ENCODE measurements around the gene SERPINA3.

DNA sequence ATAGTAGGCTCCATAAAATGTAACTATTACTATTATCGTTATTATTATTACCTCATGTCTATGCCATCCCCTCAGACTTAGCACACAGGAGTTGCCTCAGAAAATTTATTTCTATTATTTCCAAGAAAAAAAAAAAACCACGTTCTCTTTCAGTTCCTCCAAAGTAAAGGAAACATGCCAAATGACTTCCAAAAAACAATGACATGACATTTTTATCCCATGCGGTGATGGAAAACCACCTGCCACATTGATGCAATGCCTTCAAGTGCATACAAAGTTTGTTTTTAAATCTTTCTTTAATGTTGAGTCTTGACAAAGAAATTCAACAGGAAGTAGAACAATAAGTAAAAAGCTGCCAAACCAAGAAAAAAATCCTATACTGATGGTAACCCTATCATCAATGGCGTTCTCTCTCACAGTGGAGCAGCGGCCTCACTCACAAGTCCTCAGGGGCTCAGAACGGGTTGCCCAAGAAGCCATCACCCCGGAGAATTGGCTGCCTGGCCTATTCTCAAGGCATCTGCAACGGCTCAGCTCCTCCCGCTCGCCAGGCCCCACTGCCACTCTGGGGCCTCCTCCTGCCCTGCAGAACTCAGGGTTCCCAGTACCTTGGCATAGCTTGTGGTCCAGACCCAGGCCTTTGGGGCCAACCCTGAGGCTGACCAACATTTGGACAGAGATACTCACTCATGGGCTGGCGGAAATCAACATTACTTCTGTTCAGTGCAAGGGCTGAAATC, 51.9 kb downstream of the SERPINA3 start:
- no peak for TF ChIP-seq TCF12 (IDR thresholded peaks at IDR 0.05; ENCODE audit: low read depth, low read length)
- no peak for TF ChIP-seq ZBED1 (IDR thresholded peaks at IDR 0.05; ENCODE audit: borderline replicate concordance)
- TF ChIP-seq MYC (IDR thresholded peaks at IDR 0.05; ENCODE audit: insufficient read depth, insufficient read length, insufficient replicate concordance, low read length, severe bottlenecking): no peak
- TF ChIP-seq SMAD1 (IDR thresholded peaks at IDR 0.05; ENCODE audit: low read depth, partially characterized antibody): no peak
- no peak for TF ChIP-seq SRF (IDR thresholded peaks at IDR 0.05; ENCODE audit: low read depth in 2 of 2, low read length in 2 of 2)
- TF ChIP-seq HCFC1 (IDR thresholded peaks at IDR 0.05; ENCODE audit: low read length): no peak
- TF ChIP-seq, protein P1, sequence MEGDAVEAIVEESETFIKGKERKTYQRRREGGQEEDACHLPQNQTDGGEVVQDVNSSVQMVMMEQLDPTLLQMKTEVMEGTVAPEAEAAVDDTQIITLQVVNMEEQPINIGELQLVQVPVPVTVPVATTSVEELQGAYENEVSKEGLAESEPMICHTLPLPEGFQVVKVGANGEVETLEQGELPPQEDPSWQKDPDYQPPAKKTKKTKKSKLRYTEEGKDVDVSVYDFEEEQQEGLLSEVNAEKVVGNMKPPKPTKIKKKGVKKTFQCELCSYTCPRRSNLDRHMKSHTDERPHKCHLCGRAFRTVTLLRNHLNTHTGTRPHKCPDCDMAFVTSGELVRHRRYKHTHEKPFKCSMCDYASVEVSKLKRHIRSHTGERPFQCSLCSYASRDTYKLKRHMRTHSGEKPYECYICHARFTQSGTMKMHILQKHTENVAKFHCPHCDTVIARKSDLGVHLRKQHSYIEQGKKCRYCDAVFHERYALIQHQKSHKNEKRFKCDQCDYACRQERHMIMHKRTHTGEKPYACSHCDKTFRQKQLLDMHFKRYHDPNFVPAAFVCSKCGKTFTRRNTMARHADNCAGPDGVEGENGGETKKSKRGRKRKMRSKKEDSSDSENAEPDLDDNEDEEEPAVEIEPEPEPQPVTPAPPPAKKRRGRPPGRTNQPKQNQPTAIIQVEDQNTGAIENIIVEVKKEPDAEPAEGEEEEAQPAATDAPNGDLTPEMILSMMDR (IDR thresholded peaks at IDR 0.05 in 2 of 3, conservative IDR thresholded peaks at IDR 0.05 in 1 of 3; ENCODE audit: control insufficient read depth in 2 of 3, extremely low read depth in 1 of 3, insufficient read depth in 1 of 3, low read depth in 3 of 3, low read length in 3 of 3): no peak
- no peak for TF ChIP-seq EZH2 (IDR thresholded peaks at IDR 0.05; ENCODE audit: borderline replicate concordance, control insufficient read depth, low read depth, low read length)
- TF ChIP-seq SP1 (IDR thresholded peaks at IDR 0.05; ENCODE audit: low read depth, low read length): no peak
- no peak for TF ChIP-seq SIX5 (IDR thresholded peaks at IDR 0.05; ENCODE audit: low read depth, low read length, severe bottlenecking)
- TF ChIP-seq, protein P2, sequence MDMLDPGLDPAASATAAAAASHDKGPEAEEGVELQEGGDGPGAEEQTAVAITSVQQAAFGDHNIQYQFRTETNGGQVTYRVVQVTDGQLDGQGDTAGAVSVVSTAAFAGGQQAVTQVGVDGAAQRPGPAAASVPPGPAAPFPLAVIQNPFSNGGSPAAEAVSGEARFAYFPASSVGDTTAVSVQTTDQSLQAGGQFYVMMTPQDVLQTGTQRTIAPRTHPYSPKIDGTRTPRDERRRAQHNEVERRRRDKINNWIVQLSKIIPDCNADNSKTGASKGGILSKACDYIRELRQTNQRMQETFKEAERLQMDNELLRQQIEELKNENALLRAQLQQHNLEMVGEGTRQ (IDR thresholded peaks at IDR 0.05; ENCODE audit: borderline replicate concordance, low read depth, low read length): no peak
- no peak for TF ChIP-seq BRCA1 (IDR thresholded peaks at IDR 0.05; ENCODE audit: low read depth, low read length)

Measured in GM12878 (cell line).